Suppressor macrophage treated with lipopolysaccharide for 4 hours (primary cell): ENCODE measurements around the gene LPA.
"Not testable (repeated sequence)": the region's sequence is repeated elsewhere in the genome, so short reads cannot be mapped to it uniquely, and the experiment has no call there.

Experiments used
- DNase-seq: peaks from one replicate; pipeline ENCODE4 v3.0.0-alpha.2; 2020

LPA gene, protein sequence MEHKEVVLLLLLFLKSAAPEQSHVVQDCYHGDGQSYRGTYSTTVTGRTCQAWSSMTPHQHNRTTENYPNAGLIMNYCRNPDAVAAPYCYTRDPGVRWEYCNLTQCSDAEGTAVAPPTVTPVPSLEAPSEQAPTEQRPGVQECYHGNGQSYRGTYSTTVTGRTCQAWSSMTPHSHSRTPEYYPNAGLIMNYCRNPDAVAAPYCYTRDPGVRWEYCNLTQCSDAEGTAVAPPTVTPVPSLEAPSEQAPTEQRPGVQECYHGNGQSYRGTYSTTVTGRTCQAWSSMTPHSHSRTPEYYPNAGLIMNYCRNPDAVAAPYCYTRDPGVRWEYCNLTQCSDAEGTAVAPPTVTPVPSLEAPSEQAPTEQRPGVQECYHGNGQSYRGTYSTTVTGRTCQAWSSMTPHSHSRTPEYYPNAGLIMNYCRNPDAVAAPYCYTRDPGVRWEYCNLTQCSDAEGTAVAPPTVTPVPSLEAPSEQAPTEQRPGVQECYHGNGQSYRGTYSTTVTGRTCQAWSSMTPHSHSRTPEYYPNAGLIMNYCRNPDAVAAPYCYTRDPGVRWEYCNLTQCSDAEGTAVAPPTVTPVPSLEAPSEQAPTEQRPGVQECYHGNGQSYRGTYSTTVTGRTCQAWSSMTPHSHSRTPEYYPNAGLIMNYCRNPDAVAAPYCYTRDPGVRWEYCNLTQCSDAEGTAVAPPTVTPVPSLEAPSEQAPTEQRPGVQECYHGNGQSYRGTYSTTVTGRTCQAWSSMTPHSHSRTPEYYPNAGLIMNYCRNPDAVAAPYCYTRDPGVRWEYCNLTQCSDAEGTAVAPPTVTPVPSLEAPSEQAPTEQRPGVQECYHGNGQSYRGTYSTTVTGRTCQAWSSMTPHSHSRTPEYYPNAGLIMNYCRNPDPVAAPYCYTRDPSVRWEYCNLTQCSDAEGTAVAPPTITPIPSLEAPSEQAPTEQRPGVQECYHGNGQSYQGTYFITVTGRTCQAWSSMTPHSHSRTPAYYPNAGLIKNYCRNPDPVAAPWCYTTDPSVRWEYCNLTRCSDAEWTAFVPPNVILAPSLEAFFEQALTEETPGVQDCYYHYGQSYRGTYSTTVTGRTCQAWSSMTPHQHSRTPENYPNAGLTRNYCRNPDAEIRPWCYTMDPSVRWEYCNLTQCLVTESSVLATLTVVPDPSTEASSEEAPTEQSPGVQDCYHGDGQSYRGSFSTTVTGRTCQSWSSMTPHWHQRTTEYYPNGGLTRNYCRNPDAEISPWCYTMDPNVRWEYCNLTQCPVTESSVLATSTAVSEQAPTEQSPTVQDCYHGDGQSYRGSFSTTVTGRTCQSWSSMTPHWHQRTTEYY (N-terminal part only)

DNA sequence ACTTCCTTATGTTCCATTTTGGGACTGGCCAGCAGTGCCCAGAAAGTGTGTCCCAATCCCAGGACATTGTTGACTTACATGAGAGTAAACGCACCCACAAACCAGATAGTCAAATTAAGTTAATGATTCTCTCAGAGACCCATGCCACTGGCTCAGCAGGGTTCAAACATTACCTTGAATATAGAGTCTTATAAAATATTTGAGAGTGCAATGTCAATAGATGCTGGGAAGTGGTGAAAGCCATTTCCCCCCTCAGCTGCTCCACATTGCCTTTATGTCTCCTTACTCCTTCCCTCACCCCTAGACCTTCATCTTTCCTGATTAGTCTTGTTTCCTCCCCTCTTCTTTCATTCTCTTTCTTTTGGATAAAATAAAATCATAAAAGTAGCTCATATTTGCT lies at the start of gene LPA:
LPA (minus strand) TSS at position 78 of the 400 bp plus-strand sequence; CDS start at position 17, 61 bp downstream.
- DNase-seq, result not testable (repeated sequence)

DNA sequence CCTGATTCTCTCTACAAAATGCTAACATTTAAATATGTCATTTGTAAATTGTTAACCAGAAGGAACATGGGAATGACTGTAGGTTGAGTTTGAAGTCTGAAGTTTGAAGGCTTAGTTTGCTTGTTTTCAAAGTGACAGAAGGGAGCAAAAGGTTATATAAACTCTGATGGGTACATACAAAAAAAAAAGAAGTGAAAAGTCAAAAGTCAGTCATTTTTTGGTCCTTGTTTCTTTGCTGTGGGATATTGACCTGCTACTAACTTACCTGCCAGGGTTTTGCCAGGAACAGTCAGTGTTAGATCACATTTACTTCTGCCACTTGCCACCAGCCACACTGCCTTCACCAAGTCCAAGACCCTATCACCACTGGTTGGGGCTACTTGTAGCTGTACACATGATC lies 44.9 kb upstream of the LPA start:
- DNase-seq, result not testable (repeated sequence)

DNA sequence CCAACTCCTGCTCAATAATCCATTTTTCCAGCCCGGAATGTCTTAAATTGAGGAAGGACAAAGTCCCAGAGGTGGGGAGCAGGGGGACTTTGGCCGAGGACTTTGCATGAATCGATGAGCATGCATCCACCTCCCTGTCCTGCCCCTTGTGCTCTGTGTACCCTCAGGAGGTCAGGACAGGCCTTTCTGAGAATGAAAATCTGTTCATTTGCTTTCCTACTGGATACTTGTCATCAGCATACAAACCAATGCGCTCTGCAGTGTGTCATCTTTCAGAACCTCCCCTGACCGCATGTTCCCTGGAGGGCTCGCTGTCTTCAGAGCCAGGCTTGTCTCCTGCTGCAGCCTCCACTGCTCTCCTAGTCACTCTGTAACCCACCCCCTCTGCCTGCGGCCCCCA lies 40.6 kb upstream of the LPA start:
- not testable (repeated sequence) for DNase-seq

DNA sequence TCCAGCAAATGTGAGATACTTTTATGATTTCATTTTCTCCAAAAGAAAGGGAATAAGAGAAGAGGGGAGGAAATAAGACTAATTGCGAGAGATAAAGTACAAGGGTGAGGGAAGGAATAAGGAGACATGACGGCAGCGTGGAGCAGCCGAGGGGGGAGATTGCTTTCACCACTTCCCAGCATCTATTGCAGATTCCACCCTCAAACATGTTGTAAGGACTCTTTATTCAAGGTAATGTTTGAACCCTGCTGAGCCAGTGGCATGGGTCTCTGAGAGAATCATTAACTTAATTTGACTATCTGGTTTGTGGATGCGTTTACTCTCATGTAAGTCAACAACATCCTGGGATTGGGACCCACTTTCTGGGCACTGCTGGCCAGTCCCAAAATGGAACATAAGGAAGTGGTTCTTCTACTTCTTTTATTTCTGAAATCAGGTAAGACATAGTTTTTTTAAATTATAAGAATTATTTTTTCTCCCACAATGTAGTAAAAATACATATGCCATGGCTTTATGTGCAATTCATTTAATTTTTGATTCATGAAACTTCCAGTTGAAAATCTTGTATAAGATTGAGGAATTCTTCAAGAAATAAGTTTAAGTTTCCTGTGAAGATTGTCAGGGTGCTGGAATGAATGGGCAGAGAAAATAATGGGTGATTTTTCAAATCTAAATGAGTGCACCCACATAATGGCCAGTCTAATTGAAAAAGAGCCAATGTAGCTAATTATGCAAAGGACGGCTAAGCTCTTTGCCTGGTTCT lies 38.0 kb upstream of the LPA start, which contains the start of gene PLG:
PLG (plus strand) TSS at position 327 of the 763 bp plus-strand sequence; CDS start at position 388, 61 bp downstream.
- DNase-seq, result not testable (repeated sequence)

DNA sequence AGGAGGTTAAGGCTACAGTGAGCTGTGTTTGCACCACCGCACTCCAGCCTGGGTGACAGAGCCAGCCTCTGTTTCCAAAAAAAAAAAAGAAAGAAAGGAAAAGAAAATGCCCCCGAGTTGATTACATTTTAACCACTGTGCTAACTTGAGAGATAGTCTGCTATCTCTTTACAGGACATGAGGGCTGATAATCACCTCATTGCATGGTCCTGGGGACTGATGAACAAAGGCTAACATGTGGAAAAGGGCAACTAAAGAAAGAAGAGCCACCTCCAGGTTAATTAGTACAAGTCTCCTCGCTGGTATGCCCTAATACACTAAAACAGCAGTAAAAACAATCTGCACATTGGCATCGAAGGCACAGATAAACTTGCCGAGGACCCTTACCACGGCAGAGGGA lies 33.8 kb upstream of the LPA start:
- DNase-seq, result no peak

DNA sequence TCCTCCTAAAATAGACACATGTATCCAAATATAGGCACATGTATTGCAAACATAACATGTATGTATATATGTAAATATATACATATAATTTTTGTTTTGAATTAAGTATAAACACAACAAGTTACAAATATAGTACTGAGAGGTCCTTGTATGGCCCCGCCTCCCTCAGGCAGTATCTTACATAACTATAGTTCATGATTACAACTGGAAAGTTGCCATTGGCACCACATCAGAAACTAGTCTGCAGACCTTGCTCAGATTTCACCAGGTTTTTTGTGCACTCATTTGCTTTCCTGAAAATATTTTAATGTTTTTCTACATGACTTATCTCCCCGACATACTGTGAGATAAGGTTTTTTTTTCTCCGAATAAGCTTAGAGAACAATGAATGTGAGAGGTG lies 32.8 kb upstream of the LPA start:
- not testable (repeated sequence) for DNase-seq

DNA sequence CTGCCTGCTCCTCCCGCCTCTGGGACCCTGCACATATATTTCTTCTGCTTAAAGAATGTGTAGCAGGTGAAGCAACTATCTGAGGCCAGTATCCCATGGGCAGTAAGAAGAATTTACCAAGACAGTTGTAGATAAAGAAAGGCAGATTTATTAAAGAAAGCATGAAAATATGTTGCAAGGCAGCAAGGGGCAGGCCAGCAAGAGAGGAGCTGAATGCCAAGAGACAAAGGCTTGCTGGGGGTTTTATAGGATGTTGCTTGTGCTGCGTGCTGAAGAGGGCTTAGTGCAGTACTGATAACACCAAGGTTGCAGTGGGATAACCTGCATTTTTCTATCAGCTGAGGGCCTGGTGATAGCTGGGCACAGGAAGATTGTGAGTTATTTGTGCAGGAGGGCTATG lies 31.5 kb upstream of the LPA start:
- DNase-seq, result not testable (repeated sequence)

DNA sequence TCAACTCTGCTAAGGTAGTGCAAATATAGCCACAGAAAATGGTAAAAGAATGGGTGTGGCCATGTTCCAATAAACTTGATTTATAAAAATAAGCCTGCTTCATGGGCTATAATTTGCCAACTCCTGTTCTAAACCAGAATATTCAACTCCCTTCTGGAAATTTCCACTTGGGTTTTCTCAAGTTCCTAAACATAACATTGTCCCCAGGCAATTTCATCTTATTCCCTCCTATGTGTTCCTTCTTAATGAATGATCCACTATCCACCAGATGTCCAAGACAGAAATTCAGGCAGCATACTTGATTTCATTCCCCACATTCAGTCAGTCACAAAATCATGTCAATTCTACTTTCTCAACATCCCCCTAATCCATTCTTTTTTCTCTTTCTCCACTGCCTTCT lies 30.9 kb upstream of the LPA start:
- not testable (repeated sequence) for DNase-seq

DNA sequence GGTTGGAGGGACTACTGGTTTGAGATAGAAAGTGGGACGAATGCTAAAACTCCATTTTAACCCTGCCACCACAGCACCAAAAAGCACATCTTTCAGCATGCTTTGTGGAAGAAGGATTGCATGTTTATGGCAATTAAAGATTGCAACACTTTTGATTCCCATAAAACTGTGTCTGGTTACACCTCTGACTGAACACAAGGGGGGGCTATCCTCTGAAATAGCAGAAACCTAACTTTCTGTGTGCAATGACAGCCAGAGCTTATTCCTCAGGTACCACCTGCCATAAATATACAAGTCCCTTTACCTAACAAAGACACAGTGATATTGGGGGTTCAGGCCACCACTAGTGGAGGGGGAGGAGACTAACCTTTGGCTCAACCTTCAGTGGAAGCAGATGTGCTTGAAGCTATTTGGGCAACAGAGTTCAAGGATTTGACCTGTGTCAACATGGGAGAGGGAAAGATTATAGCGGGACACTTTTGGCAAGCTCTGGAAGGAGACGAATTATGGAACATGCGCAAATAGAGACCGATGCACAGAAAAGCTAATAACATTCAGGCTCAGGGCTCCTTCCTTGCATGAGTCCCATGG lies 28.4 kb upstream of the LPA start:
- no peak for DNase-seq

DNA sequence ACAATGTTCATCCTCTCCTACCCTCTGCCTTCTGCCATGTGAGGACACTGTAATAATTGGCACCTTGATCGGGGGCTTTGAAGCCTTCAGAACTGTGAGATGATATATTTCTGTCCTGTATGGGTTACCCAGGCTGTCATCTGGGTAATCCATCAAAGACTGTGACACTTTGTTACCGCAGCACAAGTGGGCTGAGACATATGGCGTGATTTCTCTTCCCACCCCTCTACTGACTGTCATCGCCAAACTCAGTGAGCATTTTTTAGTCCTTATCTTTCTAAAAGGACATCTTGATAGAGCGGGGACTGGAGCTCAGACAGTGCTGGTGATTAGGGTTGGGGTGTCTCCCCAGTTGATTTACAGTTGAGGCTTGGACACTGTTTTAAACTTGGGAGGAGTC lies 27.5 kb upstream of the LPA start:
- DNase-seq, result no peak

DNA sequence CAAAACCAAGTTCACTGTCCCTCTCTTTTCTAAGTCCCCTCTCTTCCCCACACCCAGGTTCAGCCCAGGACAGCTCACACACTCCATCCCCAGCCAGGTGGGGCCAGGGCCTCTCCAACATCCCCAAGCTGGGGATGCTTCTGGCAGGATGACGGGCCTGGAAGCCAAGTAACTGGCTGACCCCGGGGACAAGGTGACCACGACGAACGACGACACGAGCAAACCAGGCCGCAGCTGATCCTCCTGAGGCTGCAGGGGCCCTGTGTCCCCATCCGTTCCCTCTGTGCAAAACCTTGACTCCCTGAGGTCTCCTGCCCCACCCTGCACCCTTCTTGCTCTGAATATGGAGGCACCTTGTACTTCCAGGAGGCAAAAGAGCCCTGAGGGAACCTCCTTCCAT lies 26.4 kb upstream of the LPA start:
- DNase-seq, result no peak

DNA sequence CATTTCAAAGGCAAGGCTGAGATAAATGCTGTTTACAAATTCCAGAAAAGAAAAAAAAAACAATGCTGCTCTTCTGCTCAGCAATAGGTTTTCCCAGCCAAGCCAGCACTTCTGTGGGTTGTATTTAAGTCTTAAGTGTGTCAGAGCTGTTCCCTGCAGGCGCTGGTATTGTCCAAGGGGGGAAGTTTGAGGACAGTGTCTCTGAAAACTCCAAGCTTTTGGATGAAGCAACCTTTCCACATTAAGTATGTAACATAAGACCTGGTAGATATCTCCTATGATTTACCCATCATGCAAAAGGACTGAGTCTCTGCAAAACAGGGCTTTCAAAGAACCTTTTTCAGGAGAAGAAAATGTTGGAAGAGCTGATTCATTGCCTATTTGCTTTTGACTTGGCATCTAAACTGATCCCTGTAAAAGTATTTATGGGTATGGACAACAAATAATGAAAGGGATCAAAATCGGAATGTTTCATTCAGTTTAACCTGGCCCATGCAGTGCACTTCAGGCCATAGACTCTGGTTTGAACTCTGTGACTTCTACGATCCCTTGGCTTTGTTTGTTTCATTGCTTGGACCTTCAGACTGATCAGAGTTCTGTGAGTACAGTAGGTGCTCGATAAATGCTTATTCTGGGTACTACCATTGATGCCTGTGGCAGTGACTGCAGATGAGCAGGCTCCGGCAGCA lies 21.8 kb upstream of the LPA start:
- no peak for DNase-seq

DNA sequence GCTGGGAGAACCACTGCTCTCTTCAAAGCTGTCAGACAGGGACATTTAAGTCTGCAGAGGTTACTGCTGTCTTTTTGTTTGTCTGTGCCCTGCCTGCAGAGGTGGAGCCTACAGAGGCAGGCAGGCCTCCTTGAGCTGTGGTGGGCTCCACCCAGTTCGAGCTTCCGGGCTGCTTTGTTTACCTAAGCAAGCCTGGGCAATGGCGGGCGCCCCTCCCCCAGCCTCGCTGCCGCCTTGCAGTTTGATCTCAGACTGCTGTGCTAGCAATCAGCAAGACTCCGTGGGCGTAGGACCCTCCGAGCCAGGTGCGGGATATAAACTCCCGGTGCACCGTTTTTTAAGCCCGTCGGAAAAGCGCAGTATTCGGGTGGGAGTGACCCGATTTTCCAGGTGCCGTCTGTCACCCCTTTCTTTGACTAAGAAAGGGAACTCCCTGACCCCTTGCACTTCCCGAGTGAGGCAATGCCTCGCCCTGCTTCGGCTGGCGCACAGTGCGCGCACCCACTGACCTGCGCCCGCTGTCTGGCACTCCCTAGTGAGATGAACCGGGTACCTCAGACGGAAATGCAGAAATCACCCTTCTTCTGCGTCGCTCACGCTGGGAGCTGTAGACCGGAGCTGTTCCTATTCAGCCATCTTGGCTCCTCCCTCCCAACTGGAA lies 21.2 kb upstream of the LPA start:
- not testable (repeated sequence) for DNase-seq

DNA sequence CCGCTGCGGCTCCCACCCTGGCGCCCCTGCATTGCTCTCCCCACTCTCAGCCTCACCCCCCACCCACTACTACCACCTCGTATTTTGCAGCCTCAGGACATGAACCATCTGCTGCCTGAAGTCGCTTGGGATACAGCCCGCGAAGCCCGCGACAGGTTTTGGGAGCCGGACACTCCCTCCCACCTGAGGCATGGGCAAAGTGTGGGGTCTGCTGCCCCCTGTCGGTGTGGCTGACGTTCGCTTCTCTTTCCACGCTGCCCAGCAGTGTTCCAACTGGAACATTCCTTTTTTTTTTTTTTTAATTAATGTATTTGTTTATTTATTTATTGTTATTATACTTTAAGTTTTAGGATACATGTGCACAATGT lies 15.3 kb upstream of the LPA start:
- DNase-seq, result no peak

DNA sequence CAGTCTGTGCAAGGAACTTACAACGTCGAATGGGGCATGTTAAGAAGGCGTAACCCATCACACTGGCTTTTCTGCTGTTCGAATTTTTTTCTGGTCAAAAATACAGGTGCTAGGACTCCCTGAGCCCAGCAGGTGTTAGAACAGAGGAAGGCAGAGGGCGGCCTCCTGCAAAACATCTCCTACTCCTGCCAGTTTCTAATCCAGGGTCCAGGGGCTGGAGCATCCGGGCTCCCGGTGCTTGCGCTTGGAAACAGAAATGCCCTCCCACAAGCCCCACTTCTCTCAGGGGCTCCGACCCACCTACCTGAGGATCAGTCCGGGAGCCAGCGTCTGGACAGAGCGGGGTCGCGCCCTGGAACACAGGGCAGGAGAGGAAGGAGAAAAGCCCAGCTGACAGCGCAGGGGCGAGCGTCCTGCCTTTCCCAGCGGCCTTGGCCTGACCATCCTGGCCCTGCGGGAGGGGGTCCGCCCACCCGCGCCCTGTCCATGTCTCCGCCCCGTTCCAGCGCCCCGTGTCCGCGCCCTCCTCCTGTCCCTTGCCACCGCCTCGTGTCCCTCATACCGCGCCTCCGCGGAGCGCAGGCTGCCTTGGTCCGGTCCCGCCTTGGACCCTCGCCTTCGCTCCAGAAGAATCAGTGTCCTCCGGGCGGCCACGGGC lies 14.8 kb upstream of the LPA start:
- no peak for DNase-seq

DNA sequence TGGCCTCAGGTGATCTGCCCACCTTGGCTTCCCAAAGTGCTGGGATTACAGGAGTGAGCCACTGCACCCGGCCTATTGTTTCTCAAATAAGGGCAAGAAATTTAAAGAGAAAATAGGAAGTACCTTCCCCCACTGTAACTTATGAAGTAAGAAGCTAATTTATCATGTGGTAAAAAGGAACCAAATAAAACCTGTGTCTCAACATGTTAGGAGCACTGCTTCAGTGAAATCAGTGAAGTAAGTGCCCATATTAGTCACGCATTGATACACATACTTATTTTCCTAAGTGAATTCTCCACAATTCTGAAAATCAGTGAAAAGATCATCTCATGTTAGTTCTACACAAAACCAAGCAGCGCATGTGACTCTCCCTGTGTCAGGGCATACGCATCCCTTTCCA lies 14.2 kb upstream of the LPA start:
- DNase-seq, result no peak

DNA sequence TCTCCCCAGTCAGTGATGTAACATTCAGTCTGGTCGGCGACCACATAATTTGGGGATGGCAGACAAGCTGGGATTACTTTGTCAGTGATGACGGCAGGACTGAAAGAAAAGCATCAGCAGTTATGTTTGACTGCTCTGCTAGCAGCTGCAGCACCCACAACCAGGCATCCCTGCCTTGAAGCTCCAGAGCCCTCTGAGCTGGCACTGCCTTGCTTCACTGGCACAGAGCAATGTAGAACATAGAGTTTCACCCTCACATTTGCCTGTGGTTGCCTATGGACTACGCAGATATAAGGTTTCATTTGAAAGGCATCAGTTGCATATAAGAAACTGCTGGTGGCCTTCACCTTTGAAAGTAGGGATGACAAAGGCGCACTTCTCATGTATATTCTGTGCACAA lies 12.3 kb upstream of the LPA start:
- not testable (repeated sequence) for DNase-seq

DNA sequence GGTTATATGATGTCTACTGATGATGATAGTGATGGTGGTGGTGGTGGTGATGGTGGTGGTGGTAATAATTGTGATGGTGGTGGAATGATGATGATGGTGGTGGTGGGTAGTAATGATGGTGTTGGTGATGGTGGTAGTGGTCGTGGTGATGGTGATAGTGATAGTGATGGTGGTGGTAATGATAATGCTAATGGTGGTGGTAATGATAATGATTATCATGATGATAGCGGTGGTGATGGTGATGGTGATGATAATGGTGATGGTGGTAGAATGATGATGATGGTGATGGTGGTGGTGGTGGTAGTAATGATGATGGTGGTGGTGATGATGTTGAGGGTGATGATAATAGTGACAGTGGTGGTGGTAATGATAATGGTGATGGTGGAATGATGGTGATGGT lies 4.5 kb upstream of the LPA start:
- DNase-seq, result no peak

DNA sequence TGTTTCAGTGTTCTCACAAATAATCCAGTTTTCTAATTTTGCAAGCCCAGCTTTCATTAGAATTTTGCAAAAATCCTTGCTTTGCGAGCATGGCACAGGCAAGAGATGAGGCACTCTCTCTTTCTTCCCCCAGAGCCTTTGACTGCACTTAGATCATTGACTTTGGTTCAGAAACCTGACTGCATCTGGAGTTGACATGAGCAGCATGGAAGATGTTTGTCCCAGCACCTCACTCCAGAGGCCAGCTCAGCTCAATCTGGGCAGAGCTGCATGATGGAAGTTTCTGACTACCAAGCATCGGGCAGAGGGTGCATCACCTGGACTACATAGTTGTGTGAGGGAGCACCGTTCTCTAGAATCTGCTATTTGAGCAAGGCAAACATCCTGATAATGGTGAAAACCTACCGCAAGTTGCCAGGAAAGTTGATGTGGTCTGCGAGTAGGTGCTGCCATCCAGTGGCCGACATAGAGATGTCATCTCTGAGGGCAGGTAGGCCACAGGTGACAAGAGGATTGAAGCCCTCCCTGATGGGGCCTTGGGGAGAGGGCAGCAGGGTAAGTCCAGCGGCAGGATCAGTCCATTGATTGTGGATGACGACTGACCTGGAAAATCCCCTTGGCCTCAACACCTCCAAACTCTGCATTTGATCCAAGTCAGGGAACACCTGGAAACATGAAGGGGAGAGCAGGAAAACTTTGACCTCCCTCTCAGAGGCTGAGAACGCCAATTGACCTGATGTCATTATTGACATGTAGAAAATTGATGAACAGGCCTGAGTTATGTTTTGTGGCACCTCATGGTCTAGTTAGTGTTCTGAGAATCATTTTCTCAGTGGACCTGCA lies 3.8 kb upstream of the LPA start:
- no peak for DNase-seq
